Measurements from ENCODE around the gene CSTA.

DNA sequence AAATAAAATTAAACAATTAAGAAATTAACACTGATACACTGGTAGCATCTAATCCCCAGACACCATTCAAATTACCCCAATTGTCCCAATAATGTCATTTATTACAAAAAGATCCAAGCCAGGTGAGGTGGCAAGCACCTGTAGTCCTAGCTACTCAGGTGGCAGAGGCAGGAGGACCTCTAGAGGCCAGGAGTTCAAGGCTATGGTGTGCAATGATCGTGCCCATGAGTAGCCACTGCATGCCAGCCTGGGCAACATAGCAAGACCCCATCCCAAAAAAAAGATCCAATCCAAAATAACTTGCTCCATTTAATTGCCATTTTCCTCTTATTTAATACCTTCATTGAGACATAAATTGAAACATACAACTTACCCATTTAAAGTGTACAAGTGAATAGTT, 17.8 kb downstream of the CSTA start:
- TF ChIP-seq POLR2AphosphoS5 (IDR thresholded peaks at IDR 0.05; ENCODE audit: low read depth, low read length) (no peak), YY1 (IDR thresholded peaks at IDR 0.05; ENCODE audit: low read depth, low read length) (no peak), SIN3A (conservative IDR thresholded peaks at IDR 0.05 in 1 of 2, IDR thresholded peaks at IDR 0.05 in 1 of 2; ENCODE audit: low read depth in 1 of 2, low read length in 2 of 2) (no peak), CTCF (IDR thresholded peaks at IDR 0.05; ENCODE audit: control extremely low read depth in 1 of 3, insufficient read depth in 1 of 3, low read depth in 1 of 3, low read length in 3 of 3) (no peak), CEBPB (IDR thresholded peaks at IDR 0.05; ENCODE audit: low read depth, low read length) (no peak), SRF (IDR thresholded peaks at IDR 0.05; ENCODE audit: low read depth, low read length) (no peak), EP300 (IDR thresholded peaks at IDR 0.05; ENCODE audit: borderline replicate concordance in 1 of 2, low read depth in 2 of 2, low read length in 2 of 2) (no peak), GABPA (IDR thresholded peaks at IDR 0.05; ENCODE audit: borderline replicate concordance, insufficient read depth, low read length) (no peak), POLR2A (IDR thresholded peaks at IDR 0.05; ENCODE audit: control extremely low read depth in 1 of 2, low read depth in 2 of 2, low read length in 2 of 2) (no peak)

Measured in H1 (cell line).